Panc1 (cell line): ENCODE results near the gene MYT1.

Experiments used
- TCF7L2 ChIP-seq: IDR thresholded peaks from 2 replicates; pipeline ENCODE4 v1.6.1; 2011; ENCODE audit warnings: mild to moderate bottlenecking, low read depth, low read length, inconsistent platforms
- TF ChIP-seq, protein P1 (sequence below): fragments of 450-650 bp; IDR thresholded peaks from 2 replicates; pipeline ENCODE4 v1.5.1; 2017; ENCODE audit warnings: mild to moderate bottlenecking
- TF ChIP-seq, protein P2 (sequence below), 2 experiments: IDR thresholded peaks; 2 replicates each; pipeline ENCODE4 v1.6.1; 2011 to 2012; ENCODE audit warnings: low read depth in 2 of 2, control low read depth in 1 of 2, low read length in 1 of 2, mild to moderate bottlenecking in 1 of 2, moderate library complexity in 1 of 2; ENCODE audit not compliant: insufficient read depth in 1 of 2

DNA sequence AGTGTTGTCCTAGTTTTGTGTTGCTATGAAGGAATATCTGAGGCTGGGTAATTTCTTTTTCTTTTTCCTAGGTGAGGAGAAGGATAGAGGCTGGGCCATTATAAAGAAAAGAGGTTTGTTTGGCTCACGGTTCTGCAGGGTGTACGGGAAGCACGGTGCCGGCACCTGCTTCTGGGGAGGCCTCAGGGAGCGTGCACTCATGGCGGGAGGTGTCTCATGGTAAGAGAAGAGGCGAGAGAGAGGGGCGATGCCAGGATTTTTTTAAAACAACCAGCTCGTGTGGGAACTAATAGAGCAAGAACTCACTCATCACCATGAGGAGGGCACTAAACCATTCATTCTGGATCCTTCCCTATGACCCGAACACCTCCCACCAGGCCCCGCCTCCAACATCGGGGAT, 42.7 kb upstream of the MYT1 start:
- TF ChIP-seq, protein P1, sequence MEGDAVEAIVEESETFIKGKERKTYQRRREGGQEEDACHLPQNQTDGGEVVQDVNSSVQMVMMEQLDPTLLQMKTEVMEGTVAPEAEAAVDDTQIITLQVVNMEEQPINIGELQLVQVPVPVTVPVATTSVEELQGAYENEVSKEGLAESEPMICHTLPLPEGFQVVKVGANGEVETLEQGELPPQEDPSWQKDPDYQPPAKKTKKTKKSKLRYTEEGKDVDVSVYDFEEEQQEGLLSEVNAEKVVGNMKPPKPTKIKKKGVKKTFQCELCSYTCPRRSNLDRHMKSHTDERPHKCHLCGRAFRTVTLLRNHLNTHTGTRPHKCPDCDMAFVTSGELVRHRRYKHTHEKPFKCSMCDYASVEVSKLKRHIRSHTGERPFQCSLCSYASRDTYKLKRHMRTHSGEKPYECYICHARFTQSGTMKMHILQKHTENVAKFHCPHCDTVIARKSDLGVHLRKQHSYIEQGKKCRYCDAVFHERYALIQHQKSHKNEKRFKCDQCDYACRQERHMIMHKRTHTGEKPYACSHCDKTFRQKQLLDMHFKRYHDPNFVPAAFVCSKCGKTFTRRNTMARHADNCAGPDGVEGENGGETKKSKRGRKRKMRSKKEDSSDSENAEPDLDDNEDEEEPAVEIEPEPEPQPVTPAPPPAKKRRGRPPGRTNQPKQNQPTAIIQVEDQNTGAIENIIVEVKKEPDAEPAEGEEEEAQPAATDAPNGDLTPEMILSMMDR: no peak
- TF ChIP-seq, protein P2, sequence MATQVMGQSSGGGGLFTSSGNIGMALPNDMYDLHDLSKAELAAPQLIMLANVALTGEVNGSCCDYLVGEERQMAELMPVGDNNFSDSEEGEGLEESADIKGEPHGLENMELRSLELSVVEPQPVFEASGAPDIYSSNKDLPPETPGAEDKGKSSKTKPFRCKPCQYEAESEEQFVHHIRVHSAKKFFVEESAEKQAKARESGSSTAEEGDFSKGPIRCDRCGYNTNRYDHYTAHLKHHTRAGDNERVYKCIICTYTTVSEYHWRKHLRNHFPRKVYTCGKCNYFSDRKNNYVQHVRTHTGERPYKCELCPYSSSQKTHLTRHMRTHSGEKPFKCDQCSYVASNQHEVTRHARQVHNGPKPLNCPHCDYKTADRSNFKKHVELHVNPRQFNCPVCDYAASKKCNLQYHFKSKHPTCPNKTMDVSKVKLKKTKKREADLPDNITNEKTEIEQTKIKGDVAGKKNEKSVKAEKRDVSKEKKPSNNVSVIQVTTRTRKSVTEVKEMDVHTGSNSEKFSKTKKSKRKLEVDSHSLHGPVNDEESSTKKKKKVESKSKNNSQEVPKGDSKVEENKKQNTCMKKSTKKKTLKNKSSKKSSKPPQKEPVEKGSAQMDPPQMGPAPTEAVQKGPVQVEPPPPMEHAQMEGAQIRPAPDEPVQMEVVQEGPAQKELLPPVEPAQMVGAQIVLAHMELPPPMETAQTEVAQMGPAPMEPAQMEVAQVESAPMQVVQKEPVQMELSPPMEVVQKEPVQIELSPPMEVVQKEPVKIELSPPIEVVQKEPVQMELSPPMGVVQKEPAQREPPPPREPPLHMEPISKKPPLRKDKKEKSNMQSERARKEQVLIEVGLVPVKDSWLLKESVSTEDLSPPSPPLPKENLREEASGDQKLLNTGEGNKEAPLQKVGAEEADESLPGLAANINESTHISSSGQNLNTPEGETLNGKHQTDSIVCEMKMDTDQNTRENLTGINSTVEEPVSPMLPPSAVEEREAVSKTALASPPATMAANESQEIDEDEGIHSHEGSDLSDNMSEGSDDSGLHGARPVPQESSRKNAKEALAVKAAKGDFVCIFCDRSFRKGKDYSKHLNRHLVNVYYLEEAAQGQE (IDR thresholded peaks at IDR 0.05; ENCODE audit: insufficient read depth in 1 of 2, low read depth in 2 of 2, low read length in 1 of 2): no peak
- no peak for TF ChIP-seq TCF7L2
